Stimulated activated CD4-positive, alpha-beta T cell treated with anti-CD3 and anti-CD28 coated beads, TNF-alpha, amount 100 ng/mL, for 24 hours (primary cell): ENCODE measurements around the gene PCDHGA10.
"Not testable (repeated sequence)": the region's sequence is repeated elsewhere in the genome, so short reads cannot be mapped to it uniquely, and the experiment has no call there.

Experiments
- DNase-seq, 3 experiments: peaks; one replicate each; pipeline ENCODE4 v3.0.0-alpha.2; 2020; ENCODE audit warnings: low read depth in 3 of 3

Gene PCDHGA10

GRCh38 chr5:141412854-141413539 is at the start of gene PCDHGA10:
Gene PCDHGA10, plus strand, starts transcription at chr5:141412987. Its CDS starts 189 bp downstream, at chr5:141413176.
- peak in 2 of 3 experiments; percentile 32 to 49 for DNase-seq

- DNase-seq = no peak
Measured at GRCh38 chr5:141363952-141364660, 48.7 kb upstream of the PCDHGA10 start, which contains the start of gene PCDHGA5. Gene PCDHGA5, plus strand, starts transcription at chr5:141364162. Its CDS starts 169 bp downstream, at chr5:141364331.

DNA sequence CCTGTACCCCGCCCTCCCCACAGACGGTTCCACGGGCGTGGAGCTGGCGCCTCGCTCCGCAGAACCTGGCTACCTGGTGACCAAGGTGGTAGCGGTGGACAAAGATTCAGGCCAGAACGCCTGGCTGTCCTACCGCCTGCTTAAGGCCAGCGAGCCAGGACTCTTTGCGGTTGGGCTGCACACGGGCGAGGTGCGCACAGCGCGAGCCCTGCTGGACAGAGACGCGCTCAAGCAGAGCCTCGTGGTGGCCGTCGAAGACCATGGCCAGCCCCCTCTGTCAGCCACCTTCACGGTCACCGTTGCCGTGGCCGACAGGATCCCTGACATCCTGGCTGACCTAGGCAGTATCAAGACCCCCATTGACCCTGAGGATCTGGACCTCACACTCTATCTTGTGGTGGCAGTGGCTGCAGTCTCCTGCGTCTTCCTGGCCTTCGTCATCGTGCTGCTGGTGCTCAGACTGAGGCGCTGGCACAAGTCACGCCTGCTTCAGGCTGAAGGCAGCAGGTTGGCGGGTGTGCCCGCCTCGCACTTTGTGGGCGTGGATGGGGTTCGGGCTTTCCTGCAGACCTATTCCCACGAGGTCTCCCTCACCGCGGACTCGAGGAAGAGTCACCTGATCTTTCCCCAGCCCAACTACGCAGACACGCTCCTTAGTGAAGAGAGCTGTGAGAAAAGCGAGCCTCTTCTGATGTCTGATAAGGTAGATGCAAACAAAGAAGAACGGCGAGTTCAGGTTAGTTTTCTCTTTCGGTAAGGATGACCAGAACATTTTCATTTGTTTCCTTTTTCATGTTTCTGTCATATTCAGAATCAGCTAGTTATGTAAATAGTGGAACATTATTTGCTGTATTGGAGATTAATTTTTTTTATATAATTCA is 46.5 kb upstream of the PCDHGA10 start:
- DNase-seq = no peak

DNA sequence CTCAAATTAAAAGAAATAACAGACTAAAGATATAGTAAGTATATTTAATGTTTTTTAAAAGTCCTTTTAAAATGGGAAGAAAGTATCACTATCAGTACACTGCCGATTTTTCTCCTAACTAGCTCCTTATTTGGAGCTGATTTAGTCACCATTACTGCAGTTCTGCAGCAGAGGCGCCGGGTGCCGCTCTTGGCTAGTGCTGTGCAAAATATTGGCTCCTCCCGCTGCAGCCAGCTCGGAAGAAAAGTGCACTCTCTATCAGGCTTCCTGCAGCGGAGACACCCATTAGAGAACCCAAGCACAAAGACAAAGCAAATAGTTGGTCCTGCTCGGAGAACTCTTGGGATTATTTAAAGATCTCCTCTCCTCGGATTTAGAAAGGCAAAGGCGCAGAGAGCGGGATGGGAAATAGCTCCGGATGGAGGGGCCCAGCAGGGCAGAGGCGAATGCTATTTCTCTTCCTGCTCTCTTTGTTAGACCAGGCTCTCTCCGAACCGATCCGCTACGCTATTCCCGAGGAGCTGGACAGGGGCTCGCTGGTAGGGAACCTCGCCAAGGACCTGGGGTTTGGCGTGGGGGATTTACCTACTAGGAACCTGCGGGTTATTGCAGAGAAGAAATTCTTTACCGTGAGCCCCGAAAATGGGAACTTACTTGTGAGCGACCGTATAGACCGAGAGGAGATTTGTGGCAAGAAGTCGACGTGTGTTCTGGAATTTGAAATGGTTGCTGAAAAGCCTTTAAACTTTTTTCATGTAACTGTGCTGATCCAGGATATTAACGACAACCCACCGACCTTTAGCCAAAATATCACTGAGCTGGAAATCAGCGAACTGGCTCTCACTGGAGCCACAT is 42.6 kb upstream of the PCDHGA10 start, which contains the start of gene PCDHGB3:
Gene PCDHGB3 (plus strand): TSS at position 249 of the 855 bp plus-strand sequence. CDS start 153 bp downstream, at position 402.
- peak in 1 of 3 experiments; percentile 15 for DNase-seq

GRCh38 chr5:141371572-141372475 is 41.0 kb upstream of the PCDHGA10 start:
- no peak for DNase-seq

- DNase-seq = no peak
Measured at GRCh38 chr5:141373673-141374317, 39.0 kb upstream of the PCDHGA10 start, which contains the start of gene PCDHGA6. Gene PCDHGA6, plus strand, starts transcription at chr5:141373891. Its CDS starts 193 bp downstream, at chr5:141374084.

- no peak for DNase-seq
Measured at GRCh38 chr5:141374627-141375026, 38.2 kb upstream of the PCDHGA10 start.

- DNase-seq = not testable (repeated sequence)
Measured at GRCh38 chr5:141375444-141376155, 37.2 kb upstream of the PCDHGA10 start.

- DNase-seq = no peak
Measured at GRCh38 chr5:141382469-141383294, 30.1 kb upstream of the PCDHGA10 start, which contains the start of gene PCDHGA7. Gene PCDHGA7, plus strand, starts transcription at chr5:141382742. Its CDS starts 158 bp downstream, at chr5:141382900.

DNA sequence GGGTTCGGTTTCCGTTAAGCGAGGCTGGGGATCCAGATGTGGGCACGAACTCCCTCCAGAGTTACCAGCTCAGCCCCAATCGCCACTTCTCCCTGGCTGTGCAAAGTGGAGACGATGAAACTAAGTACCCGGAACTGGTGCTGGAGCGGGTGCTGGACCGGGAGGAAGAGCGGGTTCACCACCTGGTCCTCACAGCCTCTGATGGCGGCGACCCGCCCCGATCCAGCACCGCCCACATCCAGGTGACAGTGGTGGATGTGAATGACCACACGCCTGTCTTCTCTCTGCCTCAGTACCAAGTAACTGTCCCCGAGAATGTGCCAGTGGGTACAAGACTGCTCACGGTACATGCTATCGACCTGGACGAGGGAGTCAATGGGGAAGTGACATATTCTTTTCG is 29.4 kb upstream of the PCDHGA10 start:
- no peak for DNase-seq

- DNase-seq = no peak
Measured at GRCh38 chr5:141384471-141385267, 28.1 kb upstream of the PCDHGA10 start.

GRCh38 chr5:141387557-141388311 is 25.1 kb upstream of the PCDHGA10 start, which contains the start of gene PCDHGB4:
Gene PCDHGB4, plus strand, starts transcription at chr5:141387698. Its CDS starts 187 bp downstream, at chr5:141387885.
- peak in 1 of 3 experiments; percentile 24 for DNase-seq

- DNase-seq = no peak
Measured at GRCh38 chr5:141388661-141389060, 24.1 kb upstream of the PCDHGA10 start.

GRCh38 chr5:141389153-141390042 is 23.4 kb upstream of the PCDHGA10 start:
- no peak for DNase-seq
